ENCODE measurements around the gene TRPC6.

TRPC6 gene

GRCh38 chr11:101583251-101584128 lies at the start of gene TRPC6:
Gene TRPC6, minus strand, starts transcription at chr11:101584007. Its CDS starts 504 bp downstream, at chr11:101583503.
- peak; percentile 3 for DNase-seq (ENCODE audit: low read depth)
- TF ChIP-seq CTCF (IDR thresholded peaks at IDR 0.05; ENCODE audit: low read length, missing control alignments): no peak
- peak within 1 kb of the TSS; percentile 10 for H3K4me3 ChIP-seq (replicated peaks; ENCODE audit: low read depth, low read length)

GRCh38 chr11:101620026-101620425 lies 36.2 kb upstream of the TRPC6 start:
- DNase-seq (ENCODE audit: low read depth): no peak
- no peak for TF ChIP-seq CTCF (IDR thresholded peaks at IDR 0.05; ENCODE audit: low read length, missing control alignments)
- H3K4me3 ChIP-seq (replicated peaks; ENCODE audit: low read depth, low read length): no peak overlapping the region

- DNase-seq (ENCODE audit: low read depth): peak; percentile 1
- no peak overlapping the region for H3K4me3 ChIP-seq (replicated peaks; ENCODE audit: low read depth, low read length)
- TF ChIP-seq CTCF (IDR thresholded peaks at IDR 0.05; ENCODE audit: low read length, missing control alignments): no peak
Observed at GRCh38 chr11:101618709-101619108, 34.9 kb upstream of the TRPC6 start.

- DNase-seq (ENCODE audit: low read depth): no peak
- no peak for TF ChIP-seq CTCF (IDR thresholded peaks at IDR 0.05; ENCODE audit: low read length, missing control alignments)
- H3K4me3 ChIP-seq (replicated peaks; ENCODE audit: low read depth, low read length): no peak overlapping the region
Observed at GRCh38 chr11:101617735-101618332, 34.0 kb upstream of the TRPC6 start.

GRCh38 chr11:101612481-101612880 lies 28.7 kb upstream of the TRPC6 start:
- DNase-seq (ENCODE audit: low read depth): no peak
- TF ChIP-seq CTCF (IDR thresholded peaks at IDR 0.05; ENCODE audit: low read length, missing control alignments): no peak
- H3K4me3 ChIP-seq (replicated peaks; ENCODE audit: low read depth, low read length): no peak overlapping the region

- DNase-seq (ENCODE audit: low read depth): no peak
- no peak for TF ChIP-seq CTCF (IDR thresholded peaks at IDR 0.05; ENCODE audit: low read length, missing control alignments)
- H3K4me3 ChIP-seq (replicated peaks; ENCODE audit: low read depth, low read length): no peak overlapping the region
Observed at GRCh38 chr11:101600924-101601323, 17.1 kb upstream of the TRPC6 start.
